ENCODE results near the gene FPR3. TPM values are rescaled to one million over a fixed set of nuclear protein-coding genes. Genes with fewer than 3 reads are reported as not detected.

Gene FPR3
- total and polyA plus RNA-seq, 9 of the 15 experiments (the other 6 are each of a cell fraction or from before 2014, with no cell fraction given) = 0.08 to 0.51 (median 0.22) TPM; not detected in 1

- TF ChIP-seq CHD7 (IDR thresholded peaks at IDR 0.05; ENCODE audit: low read depth, low read length) (no peak), RNF2 (IDR thresholded peaks at IDR 0.05) (no peak), DACH1 (IDR thresholded peaks at IDR 0.05; ENCODE audit: partially characterized antibody) (no peak), ZNF134 (CRISPR knock-in tag; conservative IDR thresholded peaks at IDR 0.05) (no peak), HNRNPUL1 (IDR thresholded peaks at IDR 0.05; ENCODE audit: low read length) (no peak), ETS2 (tag; IDR thresholded peaks at IDR 0.05; ENCODE audit: borderline replicate concordance, poor library complexity, severe bottlenecking) (no peak), ZNF384 (IDR thresholded peaks at IDR 0.05; ENCODE audit: low read depth, low read length) (no peak), HDAC6 (IDR thresholded peaks at IDR 0.05; ENCODE audit: low read depth, low read length) (no peak), SIRT6 (IDR thresholded peaks at IDR 0.05; ENCODE audit: low read depth, low read length) (no peak)
- TF ChIP-seq, protein P1, sequence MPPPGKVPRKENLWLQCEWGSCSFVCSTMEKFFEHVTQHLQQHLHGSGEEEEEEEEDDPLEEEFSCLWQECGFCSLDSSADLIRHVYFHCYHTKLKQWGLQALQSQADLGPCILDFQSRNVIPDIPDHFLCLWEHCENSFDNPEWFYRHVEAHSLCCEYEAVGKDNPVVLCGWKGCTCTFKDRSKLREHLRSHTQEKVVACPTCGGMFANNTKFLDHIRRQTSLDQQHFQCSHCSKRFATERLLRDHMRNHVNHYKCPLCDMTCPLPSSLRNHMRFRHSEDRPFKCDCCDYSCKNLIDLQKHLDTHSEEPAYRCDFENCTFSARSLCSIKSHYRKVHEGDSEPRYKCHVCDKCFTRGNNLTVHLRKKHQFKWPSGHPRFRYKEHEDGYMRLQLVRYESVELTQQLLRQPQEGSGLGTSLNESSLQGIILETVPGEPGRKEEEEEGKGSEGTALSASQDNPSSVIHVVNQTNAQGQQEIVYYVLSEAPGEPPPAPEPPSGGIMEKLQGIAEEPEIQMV (tag; conservative IDR thresholded peaks at IDR 0.05; ENCODE audit: low read depth) = no peak
Observed at GRCh38 chr19:51760697-51761356, 34.1 kb upstream of the FPR3 start, which contains the start of gene FPR2 (continued).
